ENCODE results near the gene RELCH. TPM values are rescaled to one million over a fixed set of nuclear protein-coding genes. Genes with fewer than 3 reads are reported as not detected.
"Not testable (repeated sequence)": the region's sequence is repeated elsewhere in the genome, so short reads cannot be mapped to it uniquely, and the experiment has no call there.

Gene RELCH
- total and polyA plus RNA-seq, 7 experiments from 2014 or later: 7.3 to 70.8 (median 52.0) TPM

DNA sequence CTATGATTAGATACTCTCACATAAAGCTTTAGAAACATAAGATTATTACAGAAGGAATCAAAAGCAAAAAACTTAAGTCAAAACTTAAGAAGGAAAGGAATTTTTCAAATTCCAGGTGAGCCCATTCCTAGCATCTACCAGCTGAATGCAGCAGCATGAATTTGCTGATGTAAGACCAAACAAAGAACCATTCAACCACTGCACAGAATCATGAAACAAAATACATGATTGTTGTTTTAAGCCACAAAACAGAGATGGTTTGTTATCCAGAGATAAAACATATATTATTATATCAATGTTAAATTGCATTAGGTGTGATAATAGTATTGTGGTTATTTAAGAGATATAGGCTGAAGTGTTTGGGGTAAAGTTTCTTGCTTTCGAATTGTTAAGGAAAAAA, 29.2 kb upstream of the RELCH start:
- Histone ChIP-seq H3K4me3 (ENCODE audit: low read length) (no peak overlapping the region), H3K9me3 (ENCODE audit: control insufficient read depth in 2 of 3, low read length in 3 of 3) (no peaks in the 10 kb centered on the region), H3K27me3 (ENCODE audit: control insufficient read depth in 2 of 2, insufficient read depth in 2 of 2, low read length in 2 of 2) (no peaks in the 10 kb centered on the region), H3K36me3 (ENCODE audit: control insufficient read depth in 2 of 3, insufficient read depth in 3 of 3, low read length in 3 of 3) (peaks cover 0 to 5% (median 0%) of the 10 kb centered on the region in 3 experiments), H3K27ac (ENCODE audit: low read depth, low read length) (no peak overlapping the region), H3K4me1 (ENCODE audit: control insufficient read depth in 2 of 2, insufficient read depth in 2 of 2, low read length in 2 of 2) (no peaks in the 10 kb centered on the region)
- POLR2A ChIA-PET: no interaction called here
- no peak overlapping the region for H3K27ac Mint-ChIP-seq
- DNase-seq (no peak), ATAC-seq (no peak)
- H3K4me3 Mint-ChIP-seq: no peak overlapping the region
- no peaks in the 10 kb centered on the region for H3K27me3 Mint-ChIP-seq
- CTCF ChIA-PET: no interaction called here
- H3K4me1 Mint-ChIP-seq: peaks cover 0 to 2% (median 0%) of the 10 kb centered on the region in 7 donors
- intact Hi-C loops (cut with micrococcal nuclease): no loop called here
- peaks cover 3 to 43% (median 22%) of the 10 kb centered on the region in 5 donors for H3K36me3 Mint-ChIP-seq
- H3K9me3 Mint-ChIP-seq: peaks cover 0 to 3% (median 0%) of the 10 kb centered on the region in 11 donors

GRCh38 chr18:62164310-62164709, 22.7 kb upstream of the RELCH start:
- intact Hi-C loops (cut with micrococcal nuclease): no loop called here
- ChIA-PET POLR2A (no interaction called here), CTCF (no interaction called here)
- no peak for DNase-seq
- H3K9me3 ChIP-seq (ENCODE audit: control insufficient read depth in 2 of 3, low read length in 3 of 3): no peaks in the 10 kb centered on the region
- H3K4me1 Mint-ChIP-seq: peaks cover 0 to 15% (median 8%) of the 10 kb centered on the region in 7 donors
- H3K4me3 Mint-ChIP-seq: no peak overlapping the region
- peaks cover 0 to 4% (median 0%) of the 10 kb centered on the region in 3 experiments for H3K36me3 ChIP-seq (ENCODE audit: control insufficient read depth in 2 of 3, insufficient read depth in 3 of 3, low read length in 3 of 3)
- H3K27me3 ChIP-seq (ENCODE audit: control insufficient read depth in 2 of 2, insufficient read depth in 2 of 2, low read length in 2 of 2): no peaks in the 10 kb centered on the region
- H3K4me1 ChIP-seq (ENCODE audit: control insufficient read depth in 2 of 2, insufficient read depth in 2 of 2, low read length in 2 of 2): no peaks in the 10 kb centered on the region
- peaks cover 11 to 50% (median 37%) of the 10 kb centered on the region in 5 donors for H3K36me3 Mint-ChIP-seq
- no peak for ATAC-seq
- peaks cover 0 to 16% (median 2%) of the 10 kb centered on the region in 11 donors for H3K9me3 Mint-ChIP-seq
- H3K4me3 ChIP-seq (ENCODE audit: low read length): no peak overlapping the region
- no peak overlapping the region for H3K27ac ChIP-seq (ENCODE audit: low read depth, low read length)
- H3K27me3 Mint-ChIP-seq: no peaks in the 10 kb centered on the region
- H3K27ac Mint-ChIP-seq: no peak overlapping the region

DNA sequence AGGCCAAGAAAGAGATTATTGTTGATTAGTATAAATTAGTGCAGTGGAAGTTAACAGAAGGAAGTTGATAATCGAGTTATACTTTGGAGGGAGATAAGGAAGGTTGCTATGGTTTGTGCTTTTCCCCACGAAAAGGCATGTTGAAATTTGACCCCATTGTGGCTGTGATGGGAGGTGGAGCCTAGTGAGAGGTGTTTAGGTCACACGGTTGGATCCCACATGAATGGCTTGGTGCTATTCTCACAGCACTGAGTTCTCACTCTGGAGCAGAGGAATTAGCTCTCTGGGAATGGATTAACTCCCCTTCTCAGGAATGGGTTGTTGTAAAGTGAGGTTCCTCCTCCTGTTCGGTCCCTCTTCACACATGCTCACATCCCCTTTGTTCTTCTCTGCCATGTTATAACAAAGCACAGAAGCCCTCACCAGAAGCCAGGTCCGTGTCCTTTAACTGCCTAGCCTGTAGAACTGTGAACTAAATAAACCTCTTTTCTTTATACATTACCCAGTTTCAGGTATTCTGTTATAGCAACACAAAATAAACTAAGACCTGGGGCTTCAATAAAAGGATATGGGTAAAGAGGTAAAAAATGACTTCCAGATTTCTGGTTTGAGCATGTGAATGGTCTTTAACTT, 22.1 kb upstream of the RELCH start:
- POLR2A ChIA-PET: no interaction called here

GRCh38 chr18:62165583-62165982, 21.5 kb upstream of the RELCH start:
- no peak for ATAC-seq
- DNase-seq: no peak
- no peak overlapping the region for H3K4me3 ChIP-seq (ENCODE audit: low read length)
- peaks cover 11 to 43% (median 41%) of the 10 kb centered on the region in 5 donors for H3K36me3 Mint-ChIP-seq
- ChIA-PET CTCF (no interaction called here), POLR2A (no interaction called here)
- H3K27ac Mint-ChIP-seq: no peak overlapping the region
- H3K4me3 Mint-ChIP-seq: no peak overlapping the region
- intact Hi-C loops (cut with micrococcal nuclease): no loop called here
- H3K27ac ChIP-seq (ENCODE audit: low read depth, low read length): no peak overlapping the region
- H3K27me3 ChIP-seq (ENCODE audit: control insufficient read depth in 2 of 2, insufficient read depth in 2 of 2, low read length in 2 of 2): no peaks in the 10 kb centered on the region
- peaks cover 0 to 15% (median 8%) of the 10 kb centered on the region in 7 donors for H3K4me1 Mint-ChIP-seq
- no peaks in the 10 kb centered on the region for H3K27me3 Mint-ChIP-seq
- H3K9me3 Mint-ChIP-seq: peaks cover 0 to 16% (median 2%) of the 10 kb centered on the region in 11 donors
- H3K9me3 ChIP-seq (ENCODE audit: control insufficient read depth in 2 of 3, low read length in 3 of 3): no peaks in the 10 kb centered on the region
- no peaks in the 10 kb centered on the region for H3K4me1 ChIP-seq (ENCODE audit: control insufficient read depth in 2 of 2, insufficient read depth in 2 of 2, low read length in 2 of 2)
- H3K36me3 ChIP-seq (ENCODE audit: control insufficient read depth in 2 of 3, insufficient read depth in 3 of 3, low read length in 3 of 3): no peaks in the 10 kb centered on the region

More for the DNA sequence above, 22.1 kb upstream of the RELCH start:
- H3K4me1 ChIP-seq (ENCODE audit: control insufficient read depth in 2 of 2, insufficient read depth in 2 of 2, low read length in 2 of 2): no peaks in the 10 kb centered on the region
- no peaks in the 10 kb centered on the region for H3K27me3 ChIP-seq (ENCODE audit: control insufficient read depth in 2 of 2, insufficient read depth in 2 of 2, low read length in 2 of 2)
- no peak for ATAC-seq
- Mint-ChIP-seq H3K9me3 (peaks cover 0 to 16% (median 2%) of the 10 kb centered on the region in 11 donors), H3K4me3 (no peak overlapping the region), H3K27ac (no peak overlapping the region), H3K36me3 (peaks cover 11 to 43% (median 35%) of the 10 kb centered on the region in 5 donors), H3K4me1 (peaks cover 0 to 15% (median 8%) of the 10 kb centered on the region in 7 donors), H3K27me3 (no peaks in the 10 kb centered on the region)
- no peak for DNase-seq
- CTCF ChIA-PET: no interaction called here
- no peak overlapping the region for H3K27ac ChIP-seq (ENCODE audit: low read depth, low read length)
- H3K9me3 ChIP-seq (ENCODE audit: control insufficient read depth in 2 of 3, low read length in 3 of 3): no peaks in the 10 kb centered on the region
- intact Hi-C loops (cut with micrococcal nuclease): no loop called here
- no peak overlapping the region for H3K4me3 ChIP-seq (ENCODE audit: low read length)
- H3K36me3 ChIP-seq (ENCODE audit: control insufficient read depth in 2 of 3, insufficient read depth in 3 of 3, low read length in 3 of 3): no peaks in the 10 kb centered on the region

DNA sequence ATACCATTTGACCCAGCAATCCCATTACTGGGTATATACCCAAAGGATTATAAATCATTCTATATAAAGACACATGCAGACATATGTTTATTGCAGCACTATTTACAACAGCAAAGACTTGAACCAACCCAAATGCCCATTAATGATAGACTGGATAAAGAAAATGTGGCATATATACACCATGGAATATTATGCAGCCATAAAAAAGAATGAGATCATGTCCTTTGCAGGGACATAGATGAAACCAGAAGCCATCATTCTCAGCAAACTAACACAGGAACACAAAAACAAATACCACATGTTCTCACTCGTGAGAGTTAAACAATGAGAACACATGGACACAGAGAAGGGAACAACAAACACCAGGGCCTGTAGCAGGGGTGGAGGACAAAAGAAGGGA, 20.5 kb upstream of the RELCH start:
- H3K4me3 ChIP-seq (ENCODE audit: low read length); H3K9me3 ChIP-seq (ENCODE audit: control insufficient read depth in 2 of 3, low read length in 3 of 3); H3K27ac ChIP-seq (ENCODE audit: low read depth, low read length); H3K27ac Mint-ChIP-seq; H3K4me3 Mint-ChIP-seq; H3K27me3 Mint-ChIP-seq; POLR2A ChIA-PET; H3K27me3 ChIP-seq (ENCODE audit: control insufficient read depth in 2 of 2, insufficient read depth in 2 of 2, low read length in 2 of 2); H3K36me3 ChIP-seq (ENCODE audit: control insufficient read depth in 2 of 3, insufficient read depth in 3 of 3, low read length in 3 of 3); DNase-seq; H3K4me1 ChIP-seq (ENCODE audit: control insufficient read depth in 2 of 2, insufficient read depth in 2 of 2, low read length in 2 of 2); intact Hi-C loops (cut with micrococcal nuclease); CTCF ChIA-PET; ATAC-seq: not testable (repeated sequence)
- Mint-ChIP-seq H3K36me3 (peaks cover 11 to 40% (median 36%) of the 10 kb centered on the region in 5 donors), H3K9me3 (peaks cover 0 to 16% (median 2%) of the 10 kb centered on the region in 11 donors), H3K4me1 (peaks cover 0 to 15% (median 8%) of the 10 kb centered on the region in 7 donors)

GRCh38 chr18:62170857-62171256, 16.2 kb upstream of the RELCH start:
- DNase-seq (no peak), ATAC-seq (no peak)
- Mint-ChIP-seq H3K27ac (no peak overlapping the region), H3K4me3 (no peak overlapping the region), H3K4me1 (peaks cover 0 to 13% (median 4%) of the 10 kb centered on the region in 7 donors), H3K9me3 (peaks cover 0 to 10% (median 2%) of the 10 kb centered on the region in 11 donors), H3K27me3 (no peaks in the 10 kb centered on the region), H3K36me3 (peaks cover 4 to 38% (median 27%) of the 10 kb centered on the region in 5 donors)
- intact Hi-C loops (cut with micrococcal nuclease): no loop called here
- H3K27me3 ChIP-seq (ENCODE audit: control insufficient read depth in 2 of 2, insufficient read depth in 2 of 2, low read length in 2 of 2): no peaks in the 10 kb centered on the region
- H3K36me3 ChIP-seq (ENCODE audit: control insufficient read depth in 2 of 3, insufficient read depth in 3 of 3, low read length in 3 of 3): no peaks in the 10 kb centered on the region
- no peak overlapping the region for H3K27ac ChIP-seq (ENCODE audit: low read depth, low read length)
- H3K4me1 ChIP-seq (ENCODE audit: control insufficient read depth in 2 of 2, insufficient read depth in 2 of 2, low read length in 2 of 2): no peaks in the 10 kb centered on the region
- no peak overlapping the region for H3K4me3 ChIP-seq (ENCODE audit: low read length)
- CTCF ChIA-PET: no interaction called here
- no peaks in the 10 kb centered on the region for H3K9me3 ChIP-seq (ENCODE audit: control insufficient read depth in 2 of 3, low read length in 3 of 3)
- POLR2A ChIA-PET: interaction anchor here (0.7 kb wide), 1 partner anchor 143 kb away, joined by 3 read pairs; no protein-coding TSS in a partner anchor

DNA sequence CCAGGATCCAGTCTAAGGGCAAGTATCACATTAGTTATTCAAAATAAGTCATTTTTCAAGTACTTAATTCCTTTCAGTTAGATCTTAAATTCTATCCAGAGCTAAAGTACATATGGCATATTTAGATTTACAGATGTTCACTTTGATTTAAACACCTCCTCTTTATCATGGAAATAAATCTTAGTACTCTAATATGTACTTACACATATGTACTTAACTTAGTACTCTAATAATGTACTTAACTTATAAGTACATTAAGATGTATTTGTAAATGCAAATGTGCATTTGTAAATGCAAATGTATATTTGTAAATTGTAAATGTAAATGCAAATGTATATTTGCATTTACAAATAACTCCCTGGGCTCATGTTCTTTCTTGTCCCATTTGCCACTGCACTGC, 14.8 kb upstream of the RELCH start:
- CTCF ChIA-PET: interaction anchor here (1.0 kb wide), 1 partner anchor 11 kb away, joined by 3 read pairs; no protein-coding TSS in a partner anchor
- Mint-ChIP-seq H3K27ac (no peak overlapping the region), H3K36me3 (peaks cover 0 to 25% (median 15%) of the 10 kb centered on the region in 5 donors), H3K27me3 (no peaks in the 10 kb centered on the region), H3K4me1 (peaks cover 0 to 16% (median 6%) of the 10 kb centered on the region in 7 donors), H3K4me3 (no peak overlapping the region), H3K9me3 (peaks cover 0 to 5% (median 0%) of the 10 kb centered on the region in 11 donors)
- DNase-seq: no peak
- no peak overlapping the region for H3K27ac ChIP-seq (ENCODE audit: low read depth, low read length)
- no peak overlapping the region for H3K4me3 ChIP-seq (ENCODE audit: low read length)
- H3K27me3 ChIP-seq (ENCODE audit: control insufficient read depth in 2 of 2, insufficient read depth in 2 of 2, low read length in 2 of 2): no peaks in the 10 kb centered on the region
- POLR2A ChIA-PET: no interaction called here
- intact Hi-C loops (cut with micrococcal nuclease): no loop called here
- ATAC-seq: no peak
- no peaks in the 10 kb centered on the region for H3K36me3 ChIP-seq (ENCODE audit: control insufficient read depth in 2 of 3, insufficient read depth in 3 of 3, low read length in 3 of 3)
- H3K4me1 ChIP-seq (ENCODE audit: control insufficient read depth in 2 of 2, insufficient read depth in 2 of 2, low read length in 2 of 2): no peaks in the 10 kb centered on the region
- no peaks in the 10 kb centered on the region for H3K9me3 ChIP-seq (ENCODE audit: control insufficient read depth in 2 of 3, low read length in 3 of 3)
